DLD1 (cell line): ENCODE data around the gene DIP2C.
"Not testable (repeated sequence)": the region's sequence is repeated elsewhere in the genome, so short reads cannot be mapped to it uniquely, and the experiment has no call there.

Source experiments
- in situ Hi-C: cut with HindIII; loops from 2 replicates; pipeline ENCODE4 v1.10.0; 2017; ENCODE audit warnings: low sequenced_read_pairs

The DIP2C gene

DNA sequence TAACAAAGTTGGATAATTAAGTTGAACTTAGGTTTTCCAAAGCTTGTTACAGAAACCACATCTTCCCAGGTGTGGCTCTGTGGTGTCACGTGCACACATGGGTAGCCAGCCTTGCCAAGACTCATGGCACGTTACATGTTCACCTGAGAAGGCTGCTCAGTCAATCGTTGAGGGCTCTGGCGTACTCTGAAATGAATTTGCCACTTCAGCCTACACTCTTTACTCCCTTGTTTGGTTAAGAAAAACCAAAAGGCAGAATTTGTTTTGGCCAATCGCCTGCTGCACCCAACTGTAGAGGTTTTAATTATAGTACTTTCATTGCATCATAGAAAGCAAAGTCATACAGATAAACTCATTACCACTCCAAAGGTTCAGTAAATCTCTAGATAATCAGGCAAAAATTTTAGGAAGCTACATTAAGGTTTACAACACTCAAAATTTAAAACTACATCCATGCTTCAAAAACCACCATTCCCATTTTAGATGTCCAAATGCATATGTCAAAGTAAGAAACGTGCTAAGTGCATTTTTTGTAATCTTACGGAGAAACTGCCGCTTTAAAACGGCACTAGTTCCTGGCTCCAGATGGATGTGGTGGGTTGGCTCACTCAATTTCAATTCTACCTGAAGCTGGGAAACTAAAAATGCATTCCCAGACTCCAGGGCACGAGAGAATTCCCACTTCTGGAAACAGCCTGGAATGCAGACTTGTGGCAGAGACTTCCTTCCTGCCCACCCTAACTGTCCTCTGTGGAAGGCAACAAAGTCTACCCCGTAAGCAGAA, 88.4 kb downstream of the DIP2C start:
- in situ Hi-C loops, result no loop called here

DNA sequence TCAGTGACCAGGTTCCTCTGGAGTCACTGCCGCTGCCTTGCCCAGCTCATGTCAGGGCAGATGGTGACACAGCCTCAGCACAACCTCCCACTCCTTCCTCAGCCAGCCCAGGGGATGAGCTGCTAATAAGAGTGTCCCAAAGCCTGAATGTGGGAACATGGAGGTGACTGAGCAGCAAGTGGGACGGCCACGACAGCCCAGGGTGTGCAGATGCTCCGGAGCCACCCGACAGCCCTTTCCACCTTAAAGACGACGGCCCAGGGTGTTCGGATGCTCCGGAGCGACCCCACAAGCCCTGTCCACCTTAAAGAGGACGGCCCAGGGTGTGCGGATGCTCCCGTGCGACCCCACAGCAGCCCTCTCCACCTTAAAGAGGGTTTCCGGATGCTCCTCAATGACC, 89.2 kb downstream of the DIP2C start:
- in situ Hi-C loops, result no loop called here

DNA sequence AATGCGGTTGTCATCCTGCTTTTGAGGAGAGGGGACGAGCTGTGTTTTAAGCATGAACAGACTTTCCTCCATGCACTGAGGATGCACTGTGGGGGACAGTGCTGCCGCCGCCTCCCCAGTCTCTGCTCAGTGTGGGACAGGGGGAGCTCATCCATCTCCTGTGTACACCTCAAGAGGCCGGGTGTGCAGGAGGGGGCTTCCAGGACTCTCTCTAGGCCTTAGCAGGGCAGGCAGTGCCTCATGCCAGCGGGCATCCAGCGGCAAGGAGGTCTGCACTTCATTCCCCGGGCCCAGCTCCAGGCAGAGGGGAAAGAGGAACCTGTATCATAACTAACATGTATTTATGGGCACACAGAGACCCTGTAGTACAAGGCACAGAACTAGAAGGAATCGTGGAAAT, 89.7 kb downstream of the DIP2C start:
- in situ Hi-C loops, result no loop called here

DNA sequence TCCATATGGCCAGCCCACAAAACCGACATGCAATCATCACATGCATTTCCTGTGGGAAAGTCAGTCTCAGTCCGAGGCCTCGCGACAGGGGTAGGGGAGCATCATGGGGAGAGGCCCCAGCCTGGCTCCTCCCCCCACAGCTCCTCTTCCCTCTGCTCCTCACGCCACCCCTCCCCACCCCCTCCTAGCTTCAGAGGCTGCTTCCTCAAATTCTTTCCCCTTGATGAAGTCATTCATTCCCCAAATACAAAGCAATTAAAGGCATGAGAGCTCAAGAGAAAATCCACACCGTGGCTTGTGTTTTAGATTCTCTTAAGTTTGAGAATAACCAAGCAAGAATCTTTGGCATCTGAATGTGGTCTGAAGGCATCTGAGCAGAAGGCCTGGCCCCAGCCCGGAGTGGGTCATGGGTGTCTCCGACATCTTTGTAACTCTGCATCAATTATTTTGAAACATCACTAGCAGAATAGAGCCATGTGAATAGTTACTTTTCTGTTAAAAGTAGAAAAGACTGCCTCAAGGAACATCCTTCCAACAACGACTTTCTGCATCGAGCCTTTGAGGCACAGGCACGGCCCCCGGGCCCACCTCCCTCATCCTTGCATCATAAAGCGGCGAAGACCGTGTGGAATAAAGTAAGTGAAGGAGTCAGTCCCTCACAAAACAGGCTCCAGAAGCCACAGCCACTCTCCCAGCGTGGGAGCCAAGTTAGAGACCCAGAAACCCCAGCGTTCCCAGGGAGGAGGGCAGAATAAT, 90.9 kb downstream of the DIP2C start:
- in situ Hi-C loops, result no loop called here

DNA sequence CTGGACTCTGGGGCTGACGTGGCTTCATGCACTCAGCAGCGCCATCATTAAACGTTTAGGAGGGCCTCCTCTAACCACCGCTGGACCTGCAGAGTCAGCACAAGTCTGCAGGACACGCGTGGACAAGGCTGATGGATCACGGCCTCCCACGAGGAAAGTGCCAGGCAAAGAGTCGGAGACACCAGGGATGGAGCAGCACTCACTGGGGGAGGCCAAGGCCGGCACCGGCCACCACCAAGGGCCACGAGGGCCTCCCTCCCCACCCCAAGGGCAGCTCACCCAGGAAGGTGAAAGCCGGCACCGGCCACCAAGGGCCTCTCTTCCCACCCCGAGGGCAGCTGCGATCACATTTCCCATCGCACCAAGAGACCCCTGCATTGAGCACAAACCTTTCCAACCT, 91.5 kb downstream of the DIP2C start:
- in situ Hi-C loops, result no loop called here

DNA sequence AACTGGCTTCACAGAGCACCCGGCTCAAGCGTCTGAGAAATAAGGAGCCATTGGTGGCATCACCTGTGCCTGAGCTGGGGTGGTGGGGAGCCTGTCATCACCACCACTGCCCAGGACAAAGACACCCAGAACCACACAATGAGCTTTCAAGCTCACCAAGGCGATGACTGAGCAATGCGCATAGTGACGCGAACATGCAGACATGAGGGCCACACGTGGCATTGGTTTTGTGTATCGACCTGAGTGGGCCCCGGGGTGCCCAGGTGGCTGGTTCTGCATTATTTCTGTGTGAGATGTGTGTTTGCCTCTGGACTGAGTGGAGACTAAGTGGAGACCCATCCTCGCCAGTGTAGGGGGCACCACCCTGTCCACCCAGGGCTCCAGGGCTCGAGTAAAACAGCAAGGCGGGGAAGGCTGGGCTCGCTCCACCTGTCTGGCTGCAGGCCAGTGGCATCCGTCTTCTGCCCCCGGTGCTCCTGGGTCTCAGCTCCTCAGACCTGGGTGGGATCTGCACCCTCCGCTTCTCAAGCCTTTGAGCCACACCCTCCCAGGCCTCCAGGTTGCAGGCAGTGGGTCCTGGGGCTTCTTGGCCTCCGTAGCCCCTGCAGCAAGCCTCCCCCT, 92.6 kb downstream of the DIP2C start:
- in situ Hi-C loops, result no loop called here

DNA sequence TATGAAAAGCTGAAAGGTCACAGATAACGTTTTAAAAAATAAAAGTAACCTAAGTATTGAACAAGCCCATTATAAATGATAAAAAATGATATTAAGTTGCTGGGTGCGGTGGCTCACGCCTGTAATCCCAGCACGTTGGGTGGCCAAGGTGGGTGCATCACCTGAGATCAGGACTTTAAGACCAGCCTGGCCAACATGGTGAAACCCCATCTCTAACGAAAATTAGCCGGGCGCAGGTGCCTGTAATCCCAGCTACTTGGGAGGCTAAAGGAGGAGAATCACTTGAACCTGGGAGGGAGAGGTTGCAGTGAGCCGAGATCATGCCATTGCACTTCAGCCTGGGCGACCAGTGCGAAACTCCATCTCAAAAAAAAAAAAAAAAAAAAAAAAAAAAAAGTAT, 93.3 kb downstream of the DIP2C start:
- in situ Hi-C loops, result not testable (repeated sequence)

DNA sequence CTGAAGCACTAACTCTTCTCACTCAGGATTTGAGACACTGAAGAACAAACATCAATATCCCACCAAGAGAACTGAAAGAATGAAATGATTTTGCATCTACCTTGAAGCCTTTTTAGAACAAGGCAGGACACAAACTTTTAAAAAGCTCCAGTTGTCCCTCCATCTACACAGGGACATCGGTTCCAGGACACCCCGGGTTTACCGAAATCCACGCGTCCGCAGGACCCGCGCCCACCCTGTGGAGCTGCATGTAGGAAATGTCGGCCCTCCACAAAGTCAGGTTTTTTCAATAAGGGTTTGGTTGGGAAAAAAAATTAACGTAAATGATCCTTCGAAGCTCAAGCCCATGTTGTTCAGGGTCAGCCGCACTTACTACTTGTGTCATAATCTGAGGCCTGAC, 94.0 kb downstream of the DIP2C start:
- in situ Hi-C loops, result no loop called here

DNA sequence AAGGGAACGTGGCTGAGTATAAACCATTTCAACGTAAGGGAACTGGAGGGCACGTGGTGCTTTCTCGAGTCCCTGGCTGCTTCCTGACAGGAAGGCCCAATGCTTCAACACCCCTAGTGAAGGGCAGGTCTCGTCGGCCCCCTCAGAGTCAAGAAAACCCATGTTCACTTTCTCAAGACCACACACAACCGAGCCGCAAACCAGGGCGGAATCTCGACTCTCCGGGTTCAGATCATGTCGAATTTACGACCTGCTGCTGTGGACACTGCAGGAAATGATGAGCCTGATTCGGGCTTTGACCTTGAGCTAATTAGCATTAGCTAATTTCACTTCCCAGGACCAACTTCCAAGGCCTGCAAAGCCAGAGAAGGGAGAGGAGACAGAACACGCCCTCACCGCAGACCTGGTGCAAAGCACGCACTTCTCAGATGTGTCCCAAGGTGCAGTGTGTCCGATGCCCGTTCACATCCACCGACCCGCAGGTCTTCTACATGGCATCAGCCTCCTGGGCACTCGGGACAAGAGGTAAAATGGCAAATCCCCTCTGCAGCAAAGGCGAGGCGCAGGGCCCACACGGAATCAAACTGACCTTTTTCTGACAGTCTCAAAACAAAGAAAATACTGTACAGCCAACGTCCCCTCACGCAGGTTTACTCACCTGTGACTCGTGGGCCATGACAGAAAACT, 94.7 kb downstream of the DIP2C start:
- in situ Hi-C loops, result no loop called here

DNA sequence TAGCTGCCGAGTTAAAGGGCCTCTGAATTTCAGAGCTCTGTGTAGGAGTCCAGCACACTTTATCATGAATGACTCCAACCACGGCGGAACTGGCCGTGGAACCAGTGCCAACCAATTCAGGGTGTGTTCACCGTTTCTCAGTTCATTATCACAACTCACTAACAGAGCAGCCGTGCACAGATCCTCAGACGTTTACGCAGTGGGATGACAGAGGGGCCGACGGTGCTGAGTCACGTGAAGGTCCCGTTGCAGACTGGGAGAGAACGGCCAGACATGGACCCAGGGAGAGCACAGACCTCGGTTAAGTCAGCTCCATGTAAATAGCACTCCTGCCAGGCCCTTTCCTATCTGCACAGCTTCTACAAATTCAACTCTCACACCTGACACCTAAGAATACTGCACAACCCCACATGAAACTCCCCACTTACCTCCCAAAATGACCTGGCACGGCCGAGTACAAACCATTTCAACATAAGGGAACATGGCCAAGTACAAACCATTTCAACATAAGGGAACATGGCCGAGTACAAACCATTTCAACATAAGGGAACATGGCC, 95.5 kb downstream of the DIP2C start:
- in situ Hi-C loops, result no loop called here

DNA sequence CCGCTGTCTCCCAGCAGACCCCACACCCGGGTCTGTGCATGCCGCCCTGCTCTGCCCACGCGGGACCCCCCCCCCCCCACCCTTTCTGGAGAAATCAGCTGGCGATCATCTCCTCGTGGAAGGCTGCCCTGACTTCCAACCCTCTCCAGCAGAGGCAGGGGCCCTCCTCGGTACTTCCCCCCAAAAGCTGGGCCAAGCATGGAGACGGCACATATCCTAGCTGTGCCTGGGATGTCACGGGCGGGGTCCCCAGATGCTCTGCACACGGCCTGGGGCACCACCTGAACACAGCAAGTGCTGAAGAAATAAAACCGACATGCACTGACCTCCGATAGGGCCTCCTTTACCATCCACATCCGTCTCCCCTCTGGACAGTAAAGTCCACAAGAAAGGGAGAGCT, 96.0 kb downstream of the DIP2C start:
- in situ Hi-C loops, result no loop called here

DNA sequence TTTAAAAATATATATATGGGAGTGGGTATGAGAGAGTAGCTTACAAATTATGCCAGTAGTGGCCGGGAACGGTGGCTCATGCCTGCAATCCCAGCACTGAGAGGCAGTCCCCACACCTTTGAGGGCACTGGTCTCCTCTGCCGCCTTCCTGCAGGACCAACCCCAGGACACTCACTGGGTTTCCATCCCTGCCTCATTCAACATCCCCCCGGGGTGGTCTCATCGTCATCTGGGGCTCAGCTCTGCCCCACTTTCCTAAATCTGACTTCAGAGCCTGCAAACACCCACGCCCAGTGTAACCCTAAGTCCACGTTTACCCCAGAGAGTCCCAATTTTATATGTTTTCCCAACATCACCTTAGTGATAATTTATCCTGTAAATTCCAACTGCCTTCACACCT, 96.5 kb downstream of the DIP2C start:
- in situ Hi-C loops, result no loop called here

DNA sequence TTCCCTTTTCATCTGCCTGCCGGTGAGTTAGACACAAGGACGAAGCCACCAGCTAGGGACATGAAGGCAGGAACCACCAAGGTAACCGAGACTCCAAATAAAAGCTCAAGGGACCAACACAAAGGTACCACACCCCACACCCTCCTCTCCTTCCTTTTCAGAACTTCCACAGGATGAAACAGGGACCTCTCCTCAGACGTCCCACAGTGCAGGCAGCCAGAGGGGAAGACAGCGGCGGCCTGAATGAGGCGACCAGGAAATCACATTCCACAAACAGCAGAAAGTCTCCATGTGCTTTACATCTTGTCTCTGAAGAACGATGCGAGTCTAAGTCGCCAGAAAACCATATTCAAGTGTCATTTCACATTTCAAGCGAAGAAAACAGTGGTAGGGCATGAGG, 97.8 kb downstream of the DIP2C start:
- in situ Hi-C loops, result no loop called here

DNA sequence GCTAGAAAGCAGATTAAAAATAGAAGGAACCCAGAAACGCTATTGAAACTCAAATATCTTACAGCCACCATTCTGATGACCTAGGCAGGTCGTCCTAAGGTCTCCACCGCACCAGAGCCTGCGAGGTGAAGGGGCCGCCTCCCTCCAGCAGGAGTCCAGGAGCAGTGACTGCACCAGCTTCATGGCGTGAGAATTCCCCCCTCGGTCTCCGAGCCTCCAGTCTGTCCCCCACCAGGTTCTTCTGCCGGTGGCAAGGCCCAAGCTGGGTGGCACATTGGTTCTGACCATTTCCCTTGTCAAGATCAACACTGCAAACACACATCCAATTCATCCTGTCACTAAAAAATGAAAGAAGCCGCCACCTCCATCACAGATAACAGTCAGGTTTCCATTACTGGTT, 98.7 kb downstream of the DIP2C start:
- in situ Hi-C loops, result no loop called here

DNA sequence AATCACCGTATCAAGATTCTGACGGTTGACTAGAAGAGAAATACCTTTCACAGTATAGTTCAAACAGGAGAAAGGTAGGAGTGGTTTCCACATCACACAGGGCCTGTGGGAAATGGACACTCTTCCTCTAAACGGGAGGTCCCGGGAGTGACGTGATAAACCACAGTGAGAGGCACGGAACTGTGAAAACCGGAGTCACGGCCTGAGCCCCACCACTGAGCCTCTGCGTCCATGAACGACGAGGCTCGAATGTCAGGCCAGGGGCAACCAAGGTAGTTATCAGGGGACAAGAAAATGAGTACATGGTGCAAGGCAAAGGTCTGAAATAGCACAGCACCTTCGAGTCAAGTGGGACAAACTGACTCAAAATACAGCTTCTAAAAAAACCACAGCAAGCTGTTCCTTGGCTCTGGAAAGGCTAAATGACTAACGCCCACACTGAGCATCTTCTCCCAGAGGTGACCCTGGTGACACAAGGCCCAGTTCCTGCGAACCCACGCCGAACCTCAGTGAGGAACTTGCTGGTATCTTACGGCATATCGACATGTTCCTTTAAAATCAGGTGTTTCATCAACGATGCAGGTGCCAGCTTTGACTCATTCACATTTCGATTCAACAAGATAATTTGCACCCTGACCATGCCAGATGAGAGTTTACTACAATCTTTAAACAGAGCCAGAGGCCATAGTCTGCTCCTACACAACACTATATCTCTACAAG, 99.3 kb downstream of the DIP2C start:
- in situ Hi-C loops, result no loop called here

DNA sequence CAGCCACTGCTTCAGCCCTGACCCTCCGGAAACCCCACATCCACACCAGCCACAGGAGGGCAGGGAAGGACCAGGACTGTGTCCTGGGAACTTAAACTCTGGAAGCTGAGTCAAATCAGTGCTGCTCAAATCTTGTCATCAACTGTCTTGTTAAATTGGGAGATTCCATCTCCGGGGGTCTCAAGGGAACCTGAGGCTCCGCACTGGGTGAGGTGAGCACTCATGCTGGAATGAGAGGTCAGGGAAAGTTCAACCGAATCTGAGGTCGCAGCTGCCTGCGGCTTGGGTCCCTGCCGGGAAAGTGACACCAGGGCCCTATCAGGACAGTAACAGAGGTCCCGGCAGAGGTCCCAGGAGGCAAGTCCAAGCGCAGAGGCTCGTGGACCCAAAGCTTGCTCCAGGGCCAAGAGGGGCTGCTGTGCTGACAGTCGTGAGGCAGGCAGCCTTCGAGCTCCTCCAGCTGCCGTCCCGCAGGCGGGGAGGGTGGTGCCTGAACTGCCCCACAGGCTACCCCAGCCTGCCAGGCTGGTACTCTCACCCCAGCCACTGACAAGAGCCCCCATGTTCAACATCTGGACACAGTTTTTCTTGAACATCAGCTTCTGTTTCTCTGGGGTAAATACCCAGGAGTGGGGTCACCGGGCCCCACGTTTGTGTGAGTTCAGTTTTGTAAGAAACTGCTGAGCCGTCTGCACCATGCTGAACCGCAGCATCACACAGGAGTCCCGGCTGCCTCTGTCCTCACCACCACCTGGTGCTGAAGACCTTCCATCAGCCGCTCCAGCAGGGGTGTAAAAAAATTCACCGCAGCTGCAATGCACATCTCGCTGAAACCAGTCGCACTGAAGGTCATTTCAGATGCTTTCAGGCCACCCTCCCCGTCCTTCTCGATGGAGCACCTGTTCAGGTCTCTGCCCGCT, 101.0 kb downstream of the DIP2C start:
- in situ Hi-C loops, result no loop called here

DNA sequence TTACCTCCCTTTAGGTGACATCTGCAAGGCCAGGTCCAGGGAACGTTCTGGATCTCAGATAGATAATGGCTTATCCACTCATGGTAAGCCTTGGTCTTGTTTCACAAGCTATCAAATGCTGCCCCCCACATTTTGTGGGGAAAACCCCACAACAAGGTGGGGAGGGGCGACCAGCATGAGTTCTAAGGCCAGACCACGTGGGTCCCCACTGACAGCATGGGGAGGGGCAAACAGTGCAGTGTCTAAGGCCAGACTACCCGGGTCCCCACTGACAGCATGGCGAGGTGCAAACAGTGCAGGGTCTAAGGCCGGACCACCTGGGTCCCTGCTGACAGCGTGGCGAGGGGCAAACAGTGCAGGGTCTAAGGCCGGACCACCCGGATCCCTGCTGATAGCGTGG, 102.8 kb downstream of the DIP2C start:
- in situ Hi-C loops, result no loop called here

DNA sequence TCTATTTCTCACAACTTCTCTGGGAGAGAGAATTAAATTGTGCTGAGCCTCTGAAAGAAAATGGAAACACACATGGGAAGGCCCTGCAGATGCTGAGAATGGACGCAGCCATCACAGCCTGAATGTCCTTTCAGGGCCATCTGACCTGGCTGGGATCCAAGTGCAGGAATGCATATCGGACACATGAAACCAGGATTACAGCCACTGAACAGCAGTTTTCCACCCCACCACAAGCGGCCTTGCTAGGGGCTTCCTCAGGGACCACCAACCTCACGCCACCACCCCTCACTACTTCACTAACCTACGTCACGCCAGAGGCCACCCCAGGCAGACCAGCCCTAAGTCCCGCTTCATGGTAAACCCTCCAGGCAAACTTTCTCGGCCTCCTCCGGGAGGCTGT, 103.3 kb downstream of the DIP2C start:
- in situ Hi-C loops, result no loop called here

DNA sequence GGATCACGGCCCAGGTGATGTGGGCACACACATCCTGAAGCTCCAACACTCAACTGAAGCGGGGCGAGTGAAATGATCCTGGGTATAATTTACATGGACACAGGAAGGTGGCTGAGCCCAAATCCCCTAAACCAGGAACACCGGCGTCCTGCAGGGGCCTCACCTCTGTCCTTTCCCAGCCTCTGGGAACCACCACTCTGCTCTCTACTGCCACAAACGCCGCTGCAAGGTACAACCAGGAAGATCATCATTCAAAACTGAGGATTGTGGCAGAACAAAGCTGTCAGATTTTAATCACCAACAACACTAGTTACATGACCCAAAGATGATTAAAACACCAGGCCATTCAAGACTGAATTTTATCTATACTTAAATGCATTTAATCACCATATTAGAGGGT, 104.0 kb downstream of the DIP2C start:
- in situ Hi-C loops, result no loop called here
